Neuron (in vitro differentiated cells): ENCODE measurements around the gene SNAPC2.
"Not testable (repeated sequence)": the region's sequence is repeated elsewhere in the genome, so short reads cannot be mapped to it uniquely, and the experiment has no call there.

Source experiments
- H2AFZ ChIP-seq: one replicate; pipeline ENCODE4 v1.6.1; 2013; ENCODE audit warnings: low read depth, mild to moderate bottlenecking, inconsistent platforms, low read length, moderate library complexity
- H3K27me3 ChIP-seq: one replicate; pipeline ENCODE4 v1.6.1; 2013; ENCODE audit warnings: low read length; ENCODE audit not compliant: insufficient read depth
- H3K36me3 ChIP-seq: one replicate; pipeline ENCODE4 v1.6.1; 2013; ENCODE audit warnings: low read length; ENCODE audit not compliant: insufficient read depth
- H3K4me1 ChIP-seq: one replicate; pipeline ENCODE4 v1.6.1; 2013; ENCODE audit warnings: low read length; ENCODE audit not compliant: insufficient read depth
- H3K4me3 ChIP-seq: 2 replicates; pipeline ENCODE4 v1.5.1; 2013; ENCODE audit warnings: mild to moderate bottlenecking, low read length, moderate library complexity
- H3K9me3 ChIP-seq: one replicate; pipeline ENCODE4 v1.6.1; 2013; ENCODE audit warnings: low read length

SNAPC2 gene

GRCh38 chr19:7916955-7917266 lies 3.2 kb upstream of the SNAPC2 start:
- peaks cover 12% of the 10 kb centered on the region for H3K36me3 ChIP-seq
- peak overlapping the region; percentile 9 for H2AFZ ChIP-seq
- H3K9me3 ChIP-seq: no peaks in the 10 kb centered on the region
- peaks cover 24% of the 10 kb centered on the region for H3K27me3 ChIP-seq
- peaks cover 33% of the 10 kb centered on the region for H3K4me1 ChIP-seq
- peak overlapping the region; percentile 10 for H3K4me3 ChIP-seq

- peaks cover 13% of the 10 kb centered on the region for H3K36me3 ChIP-seq
- no peaks in the 10 kb centered on the region for H3K9me3 ChIP-seq
- peak overlapping the region; percentile 9 for H2AFZ ChIP-seq
- peaks cover 38% of the 10 kb centered on the region for H3K4me1 ChIP-seq
- H3K27me3 ChIP-seq: peaks cover 24% of the 10 kb centered on the region
- H3K4me3 ChIP-seq: peak overlapping the region; percentile 10
Observed at GRCh38 chr19:7917267-7918061, 2.7 kb upstream of the SNAPC2 start.

DNA sequence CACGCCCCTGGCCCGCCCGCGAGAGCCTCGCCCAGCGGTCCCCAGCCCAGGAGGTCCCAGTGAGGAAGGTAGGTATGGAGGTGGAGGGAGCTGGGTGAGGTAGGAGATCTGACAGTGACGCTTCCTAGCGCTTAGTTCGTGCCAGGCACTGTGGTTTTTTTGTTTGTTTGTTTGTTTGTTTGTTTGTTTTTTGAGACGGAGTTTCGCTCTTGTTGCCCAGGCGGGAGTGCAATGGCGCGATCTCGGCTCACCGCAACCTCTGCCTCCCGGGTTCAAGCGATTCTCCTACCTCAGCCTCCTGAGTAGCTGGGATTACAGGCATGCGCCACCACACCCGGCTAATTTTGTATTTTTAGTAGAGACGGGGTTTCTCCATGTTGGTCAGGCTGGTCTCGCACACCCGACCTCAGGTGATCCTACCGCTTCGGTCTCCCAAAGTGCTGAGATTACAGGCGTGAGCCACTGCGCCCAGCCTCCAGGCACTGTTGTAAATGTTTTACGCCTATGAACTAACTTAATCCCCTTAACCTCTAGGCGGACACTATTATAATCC lies 2.0 kb upstream of the SNAPC2 start:
- Histone ChIP-seq H3K27me3 (peaks cover 24% of the 10 kb centered on the region), H3K36me3 (peaks cover 15% of the 10 kb centered on the region), H3K4me1 (peaks cover 38% of the 10 kb centered on the region)
- not testable (repeated sequence) for H3K9me3 ChIP-seq, H3K4me3 ChIP-seq, H2AFZ ChIP-seq

DNA sequence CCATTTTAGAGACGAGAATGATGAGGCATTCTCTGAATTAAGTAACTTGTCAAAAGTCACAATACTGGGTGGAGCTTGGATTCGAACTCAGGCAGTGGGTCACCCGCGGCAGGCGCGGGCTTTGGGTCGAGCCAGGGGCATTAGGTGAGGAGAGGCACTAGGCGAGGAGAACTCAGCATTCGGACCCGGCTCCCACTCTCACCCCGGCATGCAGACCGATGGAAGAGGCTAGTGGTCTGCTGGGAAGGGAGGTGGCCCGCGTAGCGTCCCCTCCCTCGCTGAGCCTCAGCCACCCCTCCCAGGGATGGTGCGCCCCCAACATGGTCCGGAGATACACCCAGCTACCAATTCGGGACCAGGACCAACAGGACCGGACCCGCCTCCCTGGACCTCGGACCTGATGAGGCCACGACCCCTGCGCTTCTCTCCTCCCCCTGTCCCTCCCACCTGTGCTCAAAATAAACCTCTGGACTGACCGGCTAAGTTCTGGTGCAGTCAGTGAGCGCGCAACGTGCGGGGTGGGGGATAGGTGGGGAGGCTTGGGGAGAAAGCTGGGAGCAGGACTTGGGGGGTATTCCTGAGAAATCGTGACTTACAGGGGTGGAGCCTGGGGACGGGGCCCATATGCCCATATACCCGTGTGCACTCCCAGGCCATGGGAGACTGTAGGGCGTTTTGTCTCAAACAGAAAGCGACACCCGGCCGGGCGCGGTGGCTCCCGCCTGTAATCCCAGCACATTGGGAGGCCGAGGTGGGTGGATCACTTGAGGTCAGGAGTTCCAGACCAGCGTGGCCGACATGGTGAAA lies 1.3 kb upstream of the SNAPC2 start:
- peaks cover 24% of the 10 kb centered on the region for H3K27me3 ChIP-seq
- H3K4me3 ChIP-seq: no peak overlapping the region
- H3K36me3 ChIP-seq: peaks cover 21% of the 10 kb centered on the region

GRCh38 chr19:7920519-7921301 lies 572 bp downstream of the SNAPC2 start:
- H3K27me3 ChIP-seq: peaks cover 14% of the 10 kb centered on the region
- H3K36me3 ChIP-seq: peaks cover 26% of the 10 kb centered on the region
- H3K4me1 ChIP-seq: peaks cover 39% of the 10 kb centered on the region
- no peak overlapping the region for H2AFZ ChIP-seq
- H3K9me3 ChIP-seq: no peaks in the 10 kb centered on the region
- peak overlapping the region; percentile 80 for H3K4me3 ChIP-seq

More for the DNA sequence above, 1.3 kb upstream of the SNAPC2 start:
- no peak overlapping the region for H2AFZ ChIP-seq
- peaks cover 38% of the 10 kb centered on the region for H3K4me1 ChIP-seq
- no peaks in the 10 kb centered on the region for H3K9me3 ChIP-seq

GRCh38 chr19:7921302-7921966 lies 1.3 kb downstream of the SNAPC2 start:
- Histone ChIP-seq H3K27me3 (peaks cover 8% of the 10 kb centered on the region), H3K4me3 (peak overlapping the region; percentile 50), H2AFZ (no peak overlapping the region), H3K36me3 (peaks cover 26% of the 10 kb centered on the region), H3K4me1 (peaks cover 38% of the 10 kb centered on the region), H3K9me3 (no peaks in the 10 kb centered on the region)

DNA sequence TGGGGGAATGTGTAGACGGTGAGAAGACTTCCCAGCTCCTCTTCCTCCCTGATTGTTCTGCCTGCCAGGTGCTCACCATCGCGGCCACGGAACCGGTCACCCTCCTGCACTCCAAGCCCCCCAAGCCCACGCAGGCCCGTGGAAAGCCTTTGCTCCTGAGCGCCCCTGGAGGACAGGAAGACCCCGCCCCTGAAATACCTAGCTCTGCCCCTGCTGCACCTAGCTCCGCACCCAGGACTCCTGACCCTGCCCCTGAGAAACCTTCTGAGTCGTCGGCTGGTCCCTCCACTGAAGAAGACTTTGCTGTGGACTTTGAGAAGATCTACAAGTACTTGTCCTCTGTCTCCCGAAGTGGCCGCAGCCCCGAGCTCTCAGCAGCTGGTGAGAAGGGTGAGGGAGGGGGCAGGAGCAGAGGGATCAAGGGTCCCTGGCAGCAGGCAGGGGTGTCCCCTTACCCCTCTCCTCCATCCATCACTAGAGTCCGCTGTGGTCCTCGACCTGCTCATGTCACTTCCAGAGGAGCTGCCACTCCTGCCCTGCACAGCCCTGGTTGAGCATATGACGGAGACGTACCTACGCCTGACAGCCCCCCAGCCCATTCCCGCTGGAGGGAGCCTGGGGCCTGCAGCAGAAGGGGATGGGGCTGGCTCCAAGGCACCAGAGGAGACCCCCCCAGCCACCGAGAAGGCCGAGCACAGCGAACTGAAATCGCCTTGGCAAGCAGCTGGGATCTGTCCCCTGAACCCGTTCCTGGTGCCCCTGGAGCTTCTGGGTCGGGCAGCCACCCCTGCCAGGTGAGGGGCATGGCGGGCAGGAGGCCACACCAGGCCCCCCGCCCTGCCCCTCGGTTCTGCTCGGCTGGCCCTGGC lies 2.1 kb downstream of the SNAPC2 start:
- H3K9me3 ChIP-seq: no peaks in the 10 kb centered on the region
- H3K4me3 ChIP-seq: no peak overlapping the region
- H2AFZ ChIP-seq: no peak overlapping the region
- H3K4me1 ChIP-seq: peaks cover 39% of the 10 kb centered on the region
- H3K36me3 ChIP-seq: peaks cover 26% of the 10 kb centered on the region
- peaks cover 3% of the 10 kb centered on the region for H3K27me3 ChIP-seq

GRCh38 chr19:7922836-7923195 lies 2.7 kb downstream of the SNAPC2 start:
- no peak overlapping the region for H3K4me3 ChIP-seq
- peaks cover 34% of the 10 kb centered on the region for H3K4me1 ChIP-seq
- peaks cover 26% of the 10 kb centered on the region for H3K36me3 ChIP-seq
- H2AFZ ChIP-seq: no peak overlapping the region
- no peaks in the 10 kb centered on the region for H3K27me3 ChIP-seq
- no peaks in the 10 kb centered on the region for H3K9me3 ChIP-seq

DNA sequence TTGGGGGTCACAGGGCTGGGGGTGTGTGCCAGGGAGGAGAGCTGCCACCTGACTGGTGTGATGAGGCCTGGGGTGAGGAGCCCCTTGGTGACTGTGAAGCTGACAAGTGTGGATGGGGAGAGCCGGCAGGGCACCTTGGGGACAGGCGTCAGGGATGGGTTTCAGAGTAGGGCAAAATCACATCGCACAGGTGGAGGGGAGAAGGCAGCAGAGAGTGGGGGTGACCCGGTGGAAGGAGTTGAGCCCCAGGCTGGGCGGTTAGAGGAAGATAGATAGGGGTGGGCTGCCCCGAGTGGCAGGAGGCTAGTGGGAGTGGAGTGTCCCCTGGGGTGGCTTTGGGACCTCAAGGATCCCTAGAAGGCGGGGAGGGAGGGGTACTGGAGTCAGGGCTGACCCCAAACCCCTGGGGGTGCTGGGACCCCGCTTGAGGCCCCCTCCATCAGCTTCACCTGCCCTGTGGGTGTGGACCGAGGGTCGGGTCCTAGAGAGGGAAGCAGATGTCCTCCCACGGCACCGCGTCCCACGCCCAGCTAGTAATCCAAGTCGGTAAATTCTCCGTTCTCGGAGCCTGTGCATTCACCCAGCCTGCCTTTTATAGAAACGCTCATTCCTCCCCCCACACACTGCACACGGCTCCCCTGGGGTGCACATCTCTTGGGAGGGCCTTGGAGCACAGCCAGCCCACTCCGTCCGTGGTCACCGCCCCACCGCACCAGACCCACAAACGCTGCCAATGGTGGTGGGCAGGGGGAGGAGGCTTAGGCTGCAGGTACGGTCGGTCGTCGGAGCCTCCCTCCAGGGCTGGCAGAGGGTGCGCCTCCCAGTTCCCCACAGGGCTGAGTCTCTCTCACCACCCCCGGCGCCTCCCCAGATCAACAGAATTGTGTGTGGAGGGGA lies 3.4 kb downstream of the SNAPC2 start:
- H2AFZ ChIP-seq: no peak overlapping the region
- no peak overlapping the region for H3K4me3 ChIP-seq
- no peaks in the 10 kb centered on the region for H3K9me3 ChIP-seq
- peaks cover 32% of the 10 kb centered on the region for H3K4me1 ChIP-seq
- H3K36me3 ChIP-seq: peaks cover 26% of the 10 kb centered on the region
- no peaks in the 10 kb centered on the region for H3K27me3 ChIP-seq

- Histone ChIP-seq H3K36me3 (peaks cover 28% of the 10 kb centered on the region), H2AFZ (no peak overlapping the region), H3K4me1 (peaks cover 36% of the 10 kb centered on the region), H3K4me3 (no peak overlapping the region), H3K27me3 (no peaks in the 10 kb centered on the region), H3K9me3 (no peaks in the 10 kb centered on the region)
Observed at GRCh38 chr19:7924241-7924640, 4.1 kb downstream of the SNAPC2 start.

- Histone ChIP-seq H3K36me3 (peaks cover 28% of the 10 kb centered on the region), H3K9me3 (no peaks in the 10 kb centered on the region), H3K4me3 (peak overlapping the region; percentile 59), H2AFZ (no peak overlapping the region), H3K27me3 (no peaks in the 10 kb centered on the region), H3K4me1 (peaks cover 38% of the 10 kb centered on the region)
Observed at GRCh38 chr19:7924651-7925170, 4.6 kb downstream of the SNAPC2 start.
